ENCODE results near the gene TSPAN13.

TSPAN13 gene

DNA sequence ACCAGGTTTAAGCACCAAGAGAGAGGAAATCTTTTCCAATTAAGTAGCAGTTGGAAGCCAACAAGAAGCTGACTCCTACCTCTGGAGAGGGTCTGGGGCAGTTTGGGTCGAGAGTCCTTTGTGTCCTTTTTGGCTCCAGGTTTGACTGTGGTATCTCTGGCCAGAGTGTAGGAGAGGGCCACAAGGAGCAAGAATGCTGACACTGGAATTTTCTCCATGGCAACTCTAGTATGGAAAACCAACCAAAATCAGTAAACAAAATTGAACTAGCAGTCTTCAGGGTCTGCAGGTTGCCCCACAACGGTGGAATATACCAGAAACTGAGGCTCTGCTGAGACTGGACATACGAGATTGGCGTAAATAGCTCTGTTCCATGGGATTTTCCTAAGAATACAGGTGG, 48.0 kb downstream of the TSPAN13 start:
- no peaks in the 10 kb centered on the region for H3K27me3 ChIP-seq (replicated peaks)
- no peak for DNase-seq
- in situ Hi-C loops (cut with HindIII; ENCODE audit: low pct_ligation_motif_present, low sequenced_read_pairs), result no loop called here
- H3K27ac ChIP-seq, result no peak overlapping the region
- TF ChIP-seq, protein P1, sequence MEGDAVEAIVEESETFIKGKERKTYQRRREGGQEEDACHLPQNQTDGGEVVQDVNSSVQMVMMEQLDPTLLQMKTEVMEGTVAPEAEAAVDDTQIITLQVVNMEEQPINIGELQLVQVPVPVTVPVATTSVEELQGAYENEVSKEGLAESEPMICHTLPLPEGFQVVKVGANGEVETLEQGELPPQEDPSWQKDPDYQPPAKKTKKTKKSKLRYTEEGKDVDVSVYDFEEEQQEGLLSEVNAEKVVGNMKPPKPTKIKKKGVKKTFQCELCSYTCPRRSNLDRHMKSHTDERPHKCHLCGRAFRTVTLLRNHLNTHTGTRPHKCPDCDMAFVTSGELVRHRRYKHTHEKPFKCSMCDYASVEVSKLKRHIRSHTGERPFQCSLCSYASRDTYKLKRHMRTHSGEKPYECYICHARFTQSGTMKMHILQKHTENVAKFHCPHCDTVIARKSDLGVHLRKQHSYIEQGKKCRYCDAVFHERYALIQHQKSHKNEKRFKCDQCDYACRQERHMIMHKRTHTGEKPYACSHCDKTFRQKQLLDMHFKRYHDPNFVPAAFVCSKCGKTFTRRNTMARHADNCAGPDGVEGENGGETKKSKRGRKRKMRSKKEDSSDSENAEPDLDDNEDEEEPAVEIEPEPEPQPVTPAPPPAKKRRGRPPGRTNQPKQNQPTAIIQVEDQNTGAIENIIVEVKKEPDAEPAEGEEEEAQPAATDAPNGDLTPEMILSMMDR (IDR thresholded peaks at IDR 0.05; ENCODE audit: low read depth, low read length, missing control alignments), result no peak
- no peak overlapping the region for H3K4me3 ChIP-seq (ENCODE audit: low read depth, low read length)
- no peaks in the 10 kb centered on the region for H3K36me3 ChIP-seq (replicated peaks)

DNA sequence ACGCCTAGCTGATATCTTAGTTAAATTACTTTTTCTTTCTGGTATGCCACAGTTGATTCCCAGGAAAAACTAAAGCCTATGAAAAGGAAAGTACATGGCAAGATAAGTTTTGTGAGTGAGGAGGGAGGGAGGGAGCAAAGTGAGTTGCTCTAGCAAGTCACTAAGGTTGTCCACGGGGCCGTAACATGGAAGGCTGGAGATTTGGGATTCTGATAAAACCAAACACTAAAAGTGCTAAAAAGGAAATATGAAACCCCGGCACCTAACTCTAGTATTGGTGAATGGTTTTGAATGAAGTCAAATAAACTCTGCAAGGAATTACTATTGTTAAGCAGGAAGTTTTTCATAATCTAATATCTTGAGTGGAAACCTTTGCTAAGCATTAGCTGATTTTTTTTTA, 49.6 kb downstream of the TSPAN13 start:
- Histone ChIP-seq H3K27ac (no peak overlapping the region), H3K27me3 (replicated peaks) (no peaks in the 10 kb centered on the region), H3K4me3 (ENCODE audit: low read depth, low read length) (no peak overlapping the region), H3K36me3 (replicated peaks) (no peaks in the 10 kb centered on the region)
- TF ChIP-seq, protein P1 (IDR thresholded peaks at IDR 0.05; ENCODE audit: low read depth, low read length, missing control alignments), result no peak
- no peak for DNase-seq
- in situ Hi-C loops (cut with HindIII; ENCODE audit: low pct_ligation_motif_present, low sequenced_read_pairs), result no loop called here

DNA sequence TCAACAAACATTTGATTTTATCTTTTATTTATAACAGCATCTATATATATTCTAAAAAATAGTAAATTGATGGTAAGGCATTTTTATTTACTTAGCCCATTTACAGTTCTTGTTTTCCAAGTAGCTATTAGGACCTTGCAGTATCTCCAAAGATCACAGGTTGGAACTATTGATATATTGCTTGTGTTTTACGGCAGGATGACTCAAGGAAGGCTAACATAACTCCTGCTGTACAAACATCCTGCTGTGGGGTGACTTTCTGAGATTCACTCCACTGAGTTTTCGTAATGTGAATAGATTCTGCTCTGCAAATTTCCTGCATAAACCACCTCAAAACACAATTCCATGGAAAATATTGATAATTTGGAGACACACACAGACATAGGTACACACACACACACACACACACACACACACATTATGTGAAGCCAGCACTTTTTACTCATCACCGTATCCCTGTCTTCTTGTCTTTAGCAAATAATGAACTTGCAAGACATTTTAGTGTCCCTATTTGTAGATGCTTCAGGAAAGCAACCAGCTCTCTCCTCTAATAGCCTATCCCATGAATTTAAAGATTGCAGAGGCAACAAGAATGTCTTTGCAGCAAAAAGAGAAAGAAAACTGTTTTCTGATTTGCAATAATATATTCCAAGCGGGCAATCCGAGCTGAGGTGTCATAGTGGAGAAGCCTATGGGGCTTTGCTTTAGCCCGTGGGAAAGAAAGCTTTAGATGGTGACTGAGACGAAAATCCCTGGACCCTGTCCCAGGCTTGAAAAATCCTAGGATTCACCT, 50.5 kb downstream of the TSPAN13 start:
- no peak for DNase-seq
- in situ Hi-C loops (cut with HindIII; ENCODE audit: low pct_ligation_motif_present, low sequenced_read_pairs), result no loop called here

DNA sequence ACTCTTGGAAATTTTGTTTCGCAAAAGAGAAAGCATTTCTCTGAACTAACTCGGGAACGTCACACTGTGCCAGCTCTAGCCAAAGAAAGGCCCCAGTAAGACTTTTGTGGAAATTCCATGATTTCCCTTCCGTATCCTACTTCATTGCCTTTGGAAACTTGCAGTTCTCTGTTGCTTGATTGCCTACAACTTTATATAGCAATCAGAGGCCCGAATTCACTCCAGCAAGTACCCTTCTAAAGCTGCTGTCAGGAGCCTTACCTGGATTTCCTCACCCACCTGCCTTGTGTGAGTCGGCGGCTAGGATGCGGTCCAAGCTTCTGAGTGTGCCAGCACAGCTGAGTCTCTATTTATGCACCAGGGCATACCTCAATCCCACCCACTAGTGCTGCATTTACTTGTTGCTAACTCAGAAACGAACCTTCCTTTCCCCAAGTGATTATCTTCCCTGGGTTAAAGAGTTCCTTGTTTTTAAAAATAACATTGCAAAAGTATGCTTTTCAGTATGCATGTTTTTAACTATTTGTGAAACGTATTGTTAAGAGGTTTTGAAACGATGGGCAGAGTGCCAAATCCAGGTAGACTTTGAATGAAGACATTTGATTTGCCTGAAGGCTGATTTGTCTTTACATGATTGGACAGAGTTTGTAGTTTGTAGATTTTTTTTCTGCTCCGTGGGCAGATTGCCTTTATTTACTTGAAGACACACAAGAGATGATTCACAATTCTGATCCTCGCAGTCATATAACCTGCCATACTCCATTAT, 51.3 kb downstream of the TSPAN13 start, which contains the start of gene AGR2:
AGR2 (minus strand) TSS at position 326 of the 766 bp plus-strand sequence. CDS start 3,203 bp downstream, outside the sequence.
- Histone ChIP-seq H3K27me3 (replicated peaks) (no peaks in the 10 kb centered on the region), H3K4me3 (ENCODE audit: low read depth, low read length) (no peak within 1 kb of the TSS), H3K27ac (no peak within 1 kb of the TSS), H3K36me3 (replicated peaks) (no peaks in the 10 kb centered on the region)
- in situ Hi-C loops (cut with HindIII; ENCODE audit: low pct_ligation_motif_present, low sequenced_read_pairs), result no loop called here
- DNase-seq, result no peak
- TF ChIP-seq, protein P1 (IDR thresholded peaks at IDR 0.05; ENCODE audit: low read depth, low read length, missing control alignments), result no peak

More for the DNA sequence above, 50.5 kb downstream of the TSPAN13 start:
- no peaks in the 10 kb centered on the region for H3K27me3 ChIP-seq (replicated peaks)
- no peaks in the 10 kb centered on the region for H3K36me3 ChIP-seq (replicated peaks)
- H3K4me3 ChIP-seq (ENCODE audit: low read depth, low read length), result no peak overlapping the region
- no peak overlapping the region for H3K27ac ChIP-seq
- TF ChIP-seq, protein P1 (IDR thresholded peaks at IDR 0.05; ENCODE audit: low read depth, low read length, missing control alignments), result no peak

DNA sequence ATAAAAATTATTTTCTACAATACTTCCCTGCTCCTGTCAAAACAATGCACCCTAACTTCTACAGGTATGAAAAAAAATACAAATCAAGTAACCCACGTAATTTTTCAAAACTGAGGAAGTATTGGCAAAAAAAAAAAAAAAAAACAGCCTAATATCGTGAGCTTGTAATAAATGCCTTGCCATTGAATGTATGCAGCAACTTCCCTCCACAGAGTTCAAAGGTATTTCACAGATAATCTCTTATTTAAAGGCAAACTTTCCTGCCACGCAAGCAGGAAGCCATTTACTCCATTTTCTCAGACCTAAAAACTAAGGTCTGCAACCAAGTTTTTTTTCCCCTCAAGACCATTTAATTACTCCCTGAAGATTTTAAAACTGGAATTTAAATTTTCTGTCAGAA, 51.9 kb downstream of the TSPAN13 start:
- H3K27me3 ChIP-seq (replicated peaks), result no peaks in the 10 kb centered on the region
- in situ Hi-C loops (cut with HindIII; ENCODE audit: low pct_ligation_motif_present, low sequenced_read_pairs), result no loop called here
- TF ChIP-seq, protein P1 (IDR thresholded peaks at IDR 0.05; ENCODE audit: low read depth, low read length, missing control alignments), result no peak
- no peak overlapping the region for H3K4me3 ChIP-seq (ENCODE audit: low read depth, low read length)
- DNase-seq, result no peak
- H3K27ac ChIP-seq, result no peak overlapping the region
- no peaks in the 10 kb centered on the region for H3K36me3 ChIP-seq (replicated peaks)

Data from brain microvascular endothelial cell (primary cell).